ENCODE measurements around the gene CFAP73.

Gene CFAP73

DNA sequence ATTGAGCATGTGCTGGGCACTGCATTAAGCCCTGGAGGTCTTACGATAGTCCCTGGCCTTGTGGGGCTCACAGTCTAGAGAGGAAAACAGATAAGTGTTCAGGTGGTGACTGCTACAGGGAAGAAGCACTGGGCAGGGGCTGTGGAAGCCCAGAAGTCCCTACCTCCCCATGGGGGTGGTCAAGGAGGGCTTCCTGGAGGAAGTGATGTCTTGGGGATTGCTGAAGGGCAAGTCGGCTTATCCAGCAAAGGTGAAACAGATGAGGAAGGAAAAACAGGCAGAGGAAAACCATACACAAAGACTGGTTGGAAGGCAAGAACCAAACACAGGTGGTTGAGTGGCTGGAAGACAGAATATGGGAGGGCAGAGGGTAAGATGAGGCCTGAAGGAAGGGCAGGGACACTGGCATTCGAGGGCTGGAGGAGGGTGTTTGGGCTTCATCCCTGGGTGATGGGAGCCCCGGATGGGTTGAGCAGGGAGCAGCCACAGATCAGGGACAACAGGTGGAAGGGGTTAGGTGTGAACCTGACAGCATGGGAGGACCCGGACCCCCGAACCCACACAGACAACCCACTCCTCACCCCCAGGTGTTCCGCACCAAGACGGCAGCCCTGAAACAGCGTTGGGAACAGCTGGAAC, 2.8 kb downstream of the CFAP73 start:
- no peaks in the 10 kb centered on the region for H3K36me3 ChIP-seq (ENCODE audit: low read length)
- TF ChIP-seq, protein P1, sequence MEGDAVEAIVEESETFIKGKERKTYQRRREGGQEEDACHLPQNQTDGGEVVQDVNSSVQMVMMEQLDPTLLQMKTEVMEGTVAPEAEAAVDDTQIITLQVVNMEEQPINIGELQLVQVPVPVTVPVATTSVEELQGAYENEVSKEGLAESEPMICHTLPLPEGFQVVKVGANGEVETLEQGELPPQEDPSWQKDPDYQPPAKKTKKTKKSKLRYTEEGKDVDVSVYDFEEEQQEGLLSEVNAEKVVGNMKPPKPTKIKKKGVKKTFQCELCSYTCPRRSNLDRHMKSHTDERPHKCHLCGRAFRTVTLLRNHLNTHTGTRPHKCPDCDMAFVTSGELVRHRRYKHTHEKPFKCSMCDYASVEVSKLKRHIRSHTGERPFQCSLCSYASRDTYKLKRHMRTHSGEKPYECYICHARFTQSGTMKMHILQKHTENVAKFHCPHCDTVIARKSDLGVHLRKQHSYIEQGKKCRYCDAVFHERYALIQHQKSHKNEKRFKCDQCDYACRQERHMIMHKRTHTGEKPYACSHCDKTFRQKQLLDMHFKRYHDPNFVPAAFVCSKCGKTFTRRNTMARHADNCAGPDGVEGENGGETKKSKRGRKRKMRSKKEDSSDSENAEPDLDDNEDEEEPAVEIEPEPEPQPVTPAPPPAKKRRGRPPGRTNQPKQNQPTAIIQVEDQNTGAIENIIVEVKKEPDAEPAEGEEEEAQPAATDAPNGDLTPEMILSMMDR (IDR thresholded peaks at IDR 0.05; ENCODE audit: insufficient read depth, low read length, poor library complexity, severe bottlenecking), result no peak
- TF ChIP-seq EZH2phosphoT487 (conservative IDR thresholded peaks at IDR 0.05; ENCODE audit: low read length), result no peak
- H3K79me2 ChIP-seq (ENCODE audit: insufficient read depth, low read length), result no peaks in the 10 kb centered on the region
- peak overlapping the region; percentile 63 for H3K9ac ChIP-seq (ENCODE audit: low read length)
- peaks cover 32% of the 10 kb centered on the region for H3F3A ChIP-seq (ENCODE audit: insufficient read depth)
- no peaks in the 10 kb centered on the region for H4K20me1 ChIP-seq (ENCODE audit: low read depth, low read length)
- no peaks in the 10 kb centered on the region for H3K27me3 ChIP-seq (ENCODE audit: low read length)
- peak overlapping the region; percentile 88 for H2AFZ ChIP-seq (ENCODE audit: low read depth, low read length, severe bottlenecking)
- H3K4me3 ChIP-seq (ENCODE audit: insufficient read depth, low read length, poor library complexity, severe bottlenecking), result peak overlapping the region; percentile 66
- peak overlapping the region; percentile 70 for H3K27ac ChIP-seq (ENCODE audit: low read depth, low read length)
- no peaks in the 10 kb centered on the region for H3K9me2 ChIP-seq (replicated peaks; ENCODE audit: insufficient read depth, low read length)
- H3K4me2 ChIP-seq (ENCODE audit: low read depth, low read length, poor library complexity, severe bottlenecking), result peak overlapping the region; percentile 87
- no peaks in the 10 kb centered on the region for H3K9me3 ChIP-seq (ENCODE audit: insufficient read depth, low read length)

DNA sequence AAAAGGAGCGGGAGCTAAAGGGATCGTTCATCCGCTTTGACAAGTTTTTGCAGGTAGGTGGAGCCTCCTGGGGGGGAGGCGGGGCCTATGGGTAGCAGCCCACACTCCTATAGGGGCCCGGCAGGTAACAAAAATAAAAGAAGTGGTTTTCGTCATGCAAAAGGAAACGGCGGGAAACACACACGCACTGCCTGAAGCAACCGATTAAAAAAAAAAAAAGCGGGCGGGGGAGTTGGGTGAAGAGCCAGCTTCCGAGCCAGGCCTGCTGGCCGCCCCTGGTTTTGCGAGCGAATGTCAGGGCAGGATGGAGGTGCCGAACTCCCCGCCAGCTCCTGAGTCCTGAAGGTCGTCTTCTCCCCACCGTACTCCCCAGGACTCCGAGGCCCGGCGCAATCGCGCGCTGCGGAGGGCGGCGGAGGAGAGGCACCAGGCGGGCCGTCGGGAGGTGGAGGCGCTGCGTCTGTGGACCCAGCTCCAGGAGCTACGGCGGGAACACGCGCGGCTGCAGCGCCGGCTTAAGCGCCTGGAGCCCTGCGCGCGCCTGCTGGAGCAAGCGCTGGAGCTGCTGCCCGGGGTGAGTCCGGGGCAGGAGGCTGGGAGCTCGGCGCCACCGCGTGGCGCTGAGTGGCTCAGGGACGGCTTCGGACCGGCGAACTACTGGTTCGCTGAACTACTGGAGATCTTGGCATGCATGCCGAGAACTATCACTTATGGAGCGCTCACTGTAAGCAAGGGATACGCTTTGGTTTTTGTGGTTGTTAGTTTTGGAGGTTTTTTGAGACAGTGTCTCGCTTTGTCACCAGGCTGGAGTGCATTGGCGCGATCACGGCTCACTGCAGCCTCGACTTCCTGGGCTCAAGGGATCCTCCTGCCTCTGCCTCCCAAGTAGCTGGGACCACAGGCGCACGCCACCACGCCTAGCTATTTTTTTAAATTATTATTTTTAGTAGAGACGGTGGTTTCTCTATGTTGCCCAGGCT, 3.6 kb downstream of the CFAP73 start:
- H3F3A ChIP-seq (ENCODE audit: insufficient read depth), result peaks cover 36% of the 10 kb centered on the region
- no peaks in the 10 kb centered on the region for H3K9me3 ChIP-seq (ENCODE audit: insufficient read depth, low read length)
- no peaks in the 10 kb centered on the region for H3K79me2 ChIP-seq (ENCODE audit: insufficient read depth, low read length)
- H3K4me2 ChIP-seq (ENCODE audit: low read depth, low read length, poor library complexity, severe bottlenecking), result peak overlapping the region; percentile 87
- peak overlapping the region; percentile 88 for H2AFZ ChIP-seq (ENCODE audit: low read depth, low read length, severe bottlenecking)
- no peaks in the 10 kb centered on the region for H3K9me2 ChIP-seq (replicated peaks; ENCODE audit: insufficient read depth, low read length)
- no peaks in the 10 kb centered on the region for H3K27me3 ChIP-seq (ENCODE audit: low read length)
- no peaks in the 10 kb centered on the region for H3K36me3 ChIP-seq (ENCODE audit: low read length)
- H4K20me1 ChIP-seq (ENCODE audit: low read depth, low read length), result no peaks in the 10 kb centered on the region
- TF ChIP-seq, protein P1 (IDR thresholded peaks at IDR 0.05; ENCODE audit: insufficient read depth, low read length, poor library complexity, severe bottlenecking), result peak; percentile 46
- TF ChIP-seq EZH2phosphoT487 (conservative IDR thresholded peaks at IDR 0.05; ENCODE audit: low read length), result no peak
- H3K27ac ChIP-seq (ENCODE audit: low read depth, low read length), result peak overlapping the region; percentile 70
- H3K9ac ChIP-seq (ENCODE audit: low read length), result peak overlapping the region; percentile 63
- H3K4me3 ChIP-seq (ENCODE audit: insufficient read depth, low read length, poor library complexity, severe bottlenecking), result peak overlapping the region; percentile 66

DNA sequence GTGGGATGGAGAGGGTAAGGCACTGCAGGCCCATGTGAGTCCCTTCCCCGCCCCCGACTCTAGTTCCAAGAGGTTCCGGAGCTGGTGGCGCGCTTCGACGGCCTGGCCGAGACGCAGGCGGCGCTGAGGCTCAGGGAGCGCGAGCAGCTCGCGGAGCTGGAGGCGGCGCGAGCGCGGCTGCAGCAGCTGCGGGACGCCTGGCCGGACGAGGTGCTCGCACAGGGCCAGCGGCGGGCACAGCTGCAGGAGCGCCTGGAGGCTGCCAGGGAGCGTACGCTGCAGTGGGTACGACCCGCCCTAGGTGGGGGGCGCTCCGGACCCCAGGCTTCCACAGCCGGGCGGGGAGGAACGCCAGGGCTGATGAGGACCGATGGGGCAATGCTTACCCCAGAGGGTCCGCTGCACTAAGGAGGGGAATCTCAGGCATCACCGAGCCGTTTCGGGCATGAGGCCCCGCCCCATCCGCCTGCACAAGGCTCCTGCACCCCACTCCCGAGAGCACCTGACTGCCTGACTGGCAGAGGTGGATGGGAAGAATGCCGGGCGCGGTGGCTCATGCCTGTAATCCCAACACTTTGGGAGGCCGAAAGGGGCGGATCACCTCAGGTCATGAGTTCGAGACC, 4.9 kb downstream of the CFAP73 start:
- TF ChIP-seq, protein P1 (IDR thresholded peaks at IDR 0.05; ENCODE audit: insufficient read depth, low read length, poor library complexity, severe bottlenecking), result no peak
- peak overlapping the region; percentile 63 for H3K9ac ChIP-seq (ENCODE audit: low read length)
- H3K27me3 ChIP-seq (ENCODE audit: low read length), result no peaks in the 10 kb centered on the region
- H3K4me2 ChIP-seq (ENCODE audit: low read depth, low read length, poor library complexity, severe bottlenecking), result peak overlapping the region; percentile 87
- H3K36me3 ChIP-seq (ENCODE audit: low read length), result no peaks in the 10 kb centered on the region
- H3K79me2 ChIP-seq (ENCODE audit: insufficient read depth, low read length), result no peaks in the 10 kb centered on the region
- H3F3A ChIP-seq (ENCODE audit: insufficient read depth), result peaks cover 36% of the 10 kb centered on the region
- no peaks in the 10 kb centered on the region for H3K9me3 ChIP-seq (ENCODE audit: insufficient read depth, low read length)
- H3K9me2 ChIP-seq (replicated peaks; ENCODE audit: insufficient read depth, low read length), result no peaks in the 10 kb centered on the region
- H3K4me3 ChIP-seq (ENCODE audit: insufficient read depth, low read length, poor library complexity, severe bottlenecking), result peak overlapping the region; percentile 66
- peak overlapping the region; percentile 16 for H2AFZ ChIP-seq (ENCODE audit: low read depth, low read length, severe bottlenecking)
- H4K20me1 ChIP-seq (ENCODE audit: low read depth, low read length), result no peaks in the 10 kb centered on the region
- peak overlapping the region; percentile 70 for H3K27ac ChIP-seq (ENCODE audit: low read depth, low read length)

All from SU-DHL-6 (cell line).